Measurements from ENCODE around the gene TMEM161A. TPM values are rescaled to one million over a fixed set of nuclear protein-coding genes. Genes with fewer than 3 reads are reported as not detected.

The TMEM161A gene
- total and polyA plus RNA-seq, 9 of the 15 experiments (the other 6 are each of a cell fraction or from before 2014, with no cell fraction given), result 0.63 to 92.3 (median 38.9) TPM

GRCh38 chr19:19120308-19121231 is 17.7 kb downstream of the TMEM161A start (continued):
- TF ChIP-seq MNT (conservative IDR thresholded peaks at IDR 0.05), result peak in 1 of 2 experiments; percentile 25; a peak in 1 of 4 replicates
- no peak for TF ChIP-seq CCAR2 (IDR thresholded peaks at IDR 0.05; ENCODE audit: low read depth, low read length)
- no peak for TF ChIP-seq JUN (IDR thresholded peaks at IDR 0.05; ENCODE audit: borderline replicate concordance, low read depth, low read length)
- no peak for TF ChIP-seq JUN (CRISPR knock-in tag; IDR thresholded peaks at IDR 0.05; ENCODE audit: borderline replicate concordance)
- peak; percentile 60; the same call in 1 of the 2 replicates for TF ChIP-seq POLR2G (IDR thresholded peaks at IDR 0.05; ENCODE audit: low read depth, low read length)
- no peak for TF ChIP-seq ZNF407 (IDR thresholded peaks at IDR 0.05; ENCODE audit: low read depth)
- no peak for TF ChIP-seq IRF2 (CRISPR knock-in tag; IDR thresholded peaks at IDR 0.05)
- peak; percentile 96 for TF ChIP-seq VEZF1 (CRISPR knock-in tag; IDR thresholded peaks at IDR 0.05)
- no peak for TF ChIP-seq TFE3 (CRISPR knock-in tag; IDR thresholded peaks at IDR 0.05)
- no peak for TF ChIP-seq FOXA1 (IDR thresholded peaks at IDR 0.05; ENCODE audit: borderline replicate concordance)
- peak; percentile 43; the same call in 1 of the 2 replicates for TF ChIP-seq SUPT5H (IDR thresholded peaks at IDR 0.05)
- no peak for TF ChIP-seq SMARCB1 (IDR thresholded peaks at IDR 0.05; ENCODE audit: insufficient read length, low read depth)
- no peak for TF ChIP-seq DNMT1 (IDR thresholded peaks at IDR 0.05)
- no peak for TF ChIP-seq ZNF174 (CRISPR knock-in tag; IDR thresholded peaks at IDR 0.05)
